GM18907 (cell line): ENCODE results near the gene TTYH3.
"Not testable (repeated sequence)": the region's sequence is repeated elsewhere in the genome, so short reads cannot be mapped to it uniquely, and the experiment has no call there.

Experiments
- ATAC-seq: cut with Tn5 transposase; IDR thresholded peaks from one replicate; pipeline ENCODE4 v1.9.1; 2021; ENCODE audit warnings: mild to moderate bottlenecking, moderate library complexity; ENCODE audit not compliant: unreplicated experiment

TTYH3 gene

GRCh38 chr7:2662273-2663120, 30.7 kb downstream of the TTYH3 start:
- ATAC-seq = no peak

GRCh38 chr7:2663121-2663886, 31.5 kb downstream of the TTYH3 start:
- ATAC-seq = no peak

- ATAC-seq = no peak
Measured at GRCh38 chr7:2663960-2664359, 32.2 kb downstream of the TTYH3 start.

- no peak for ATAC-seq
Measured at GRCh38 chr7:2665359-2665791, 33.6 kb downstream of the TTYH3 start.

- ATAC-seq = no peak
Measured at GRCh38 chr7:2666155-2666554, 34.4 kb downstream of the TTYH3 start.

- ATAC-seq = no peak
Measured at GRCh38 chr7:2666588-2667250, 34.9 kb downstream of the TTYH3 start.

GRCh38 chr7:2667843-2668242, 36.1 kb downstream of the TTYH3 start:
- ATAC-seq = no peak

GRCh38 chr7:2668401-2668800, 36.6 kb downstream of the TTYH3 start:
- ATAC-seq = no peak

- ATAC-seq = no peak
Measured at GRCh38 chr7:2670171-2670570, 38.4 kb downstream of the TTYH3 start.

- ATAC-seq = no peak
Measured at GRCh38 chr7:2670720-2671391, 39.1 kb downstream of the TTYH3 start.

- ATAC-seq = not testable (repeated sequence)
Measured at GRCh38 chr7:2673214-2673613, 41.4 kb downstream of the TTYH3 start.

- ATAC-seq = no peak
Measured at GRCh38 chr7:2673934-2674333, 42.1 kb downstream of the TTYH3 start.

- ATAC-seq = no peak
Measured at GRCh38 chr7:2675256-2675764, 43.5 kb downstream of the TTYH3 start.

GRCh38 chr7:2676576-2676975, 44.8 kb downstream of the TTYH3 start:
- not testable (repeated sequence) for ATAC-seq

- ATAC-seq = not testable (repeated sequence)
Measured at GRCh38 chr7:2678454-2678853, 46.7 kb downstream of the TTYH3 start.

GRCh38 chr7:2679135-2680127, 47.6 kb downstream of the TTYH3 start:
- not testable (repeated sequence) for ATAC-seq

- ATAC-seq = no peak
Measured at GRCh38 chr7:2680256-2680655, 48.5 kb downstream of the TTYH3 start.

- no peak for ATAC-seq
Measured at GRCh38 chr7:2680792-2681490, 49.2 kb downstream of the TTYH3 start.
